Measurements from ENCODE around the gene CDKAL1.

CDKAL1 gene

DNA sequence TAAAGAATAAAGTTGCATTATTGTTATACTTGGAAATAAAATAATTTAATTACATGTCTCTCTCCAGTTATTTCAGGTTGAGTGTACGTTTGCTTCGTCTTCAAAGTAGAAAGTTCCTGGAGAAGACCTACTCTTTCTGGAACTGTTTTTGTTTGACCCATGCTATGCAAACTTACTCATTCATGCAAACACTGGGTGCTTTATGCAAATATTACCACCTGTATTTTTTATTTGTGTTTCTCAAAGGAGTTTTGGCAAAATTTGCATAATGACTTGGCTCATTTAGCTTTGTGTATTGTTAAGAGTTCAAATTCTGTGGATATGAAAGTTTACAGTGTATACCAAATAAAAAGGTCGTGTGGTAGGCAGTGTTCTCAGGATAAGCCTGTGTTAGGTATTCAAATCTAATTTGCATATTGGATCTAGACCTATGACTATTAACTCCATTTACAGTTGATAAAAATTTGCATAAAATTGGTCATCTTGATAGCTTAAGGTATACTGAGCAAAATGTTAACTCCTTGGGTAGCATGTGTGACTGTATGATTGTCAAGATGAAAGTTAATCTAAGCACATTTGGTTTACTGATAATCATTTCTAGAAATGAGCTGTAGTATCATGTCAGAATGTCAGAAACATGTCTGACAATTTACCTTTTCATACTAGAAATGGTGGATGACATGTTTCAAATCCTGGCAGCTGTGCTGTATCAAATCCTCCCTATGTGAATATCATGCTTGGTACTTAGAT, 65.2 kb downstream of the CDKAL1 start:
- Histone ChIP-seq H3K79me2 (ENCODE audit: insufficient read depth, low read length) (peaks cover 9% of the 10 kb centered on the region; the same call in 1 of the 2 replicates), H3K9me3 (ENCODE audit: insufficient read depth, low read length, severe bottlenecking) (peaks cover 6% of the 10 kb centered on the region), H3K36me3 (ENCODE audit: insufficient read depth, low read length) (peaks cover 19% of the 10 kb centered on the region), H3K4me1 (ENCODE audit: insufficient read depth, low read length) (no peaks in the 10 kb centered on the region), H2AFZ (ENCODE audit: low read depth, low read length) (no peak overlapping the region), H3K4me3 (ENCODE audit: low read depth in 1 of 2, low read length in 2 of 2) (no peak overlapping the region), H4K20me1 (ENCODE audit: insufficient read depth, low read length) (no peaks in the 10 kb centered on the region), H3K4me2 (ENCODE audit: insufficient read depth, low read length) (no peak overlapping the region), H3K27ac (ENCODE audit: low read length) (no peak overlapping the region), H3K9ac (ENCODE audit: low read depth, low read length) (no peak overlapping the region), H3K27me3 (ENCODE audit: insufficient read depth, low read length, poor library complexity) (no peaks in the 10 kb centered on the region)
- ATAC-seq (ENCODE audit: insufficient read depth, low read depth): no peak
- DNase-seq: no peak
- TF ChIP-seq, protein P1, sequence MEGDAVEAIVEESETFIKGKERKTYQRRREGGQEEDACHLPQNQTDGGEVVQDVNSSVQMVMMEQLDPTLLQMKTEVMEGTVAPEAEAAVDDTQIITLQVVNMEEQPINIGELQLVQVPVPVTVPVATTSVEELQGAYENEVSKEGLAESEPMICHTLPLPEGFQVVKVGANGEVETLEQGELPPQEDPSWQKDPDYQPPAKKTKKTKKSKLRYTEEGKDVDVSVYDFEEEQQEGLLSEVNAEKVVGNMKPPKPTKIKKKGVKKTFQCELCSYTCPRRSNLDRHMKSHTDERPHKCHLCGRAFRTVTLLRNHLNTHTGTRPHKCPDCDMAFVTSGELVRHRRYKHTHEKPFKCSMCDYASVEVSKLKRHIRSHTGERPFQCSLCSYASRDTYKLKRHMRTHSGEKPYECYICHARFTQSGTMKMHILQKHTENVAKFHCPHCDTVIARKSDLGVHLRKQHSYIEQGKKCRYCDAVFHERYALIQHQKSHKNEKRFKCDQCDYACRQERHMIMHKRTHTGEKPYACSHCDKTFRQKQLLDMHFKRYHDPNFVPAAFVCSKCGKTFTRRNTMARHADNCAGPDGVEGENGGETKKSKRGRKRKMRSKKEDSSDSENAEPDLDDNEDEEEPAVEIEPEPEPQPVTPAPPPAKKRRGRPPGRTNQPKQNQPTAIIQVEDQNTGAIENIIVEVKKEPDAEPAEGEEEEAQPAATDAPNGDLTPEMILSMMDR (IDR thresholded peaks at IDR 0.05; ENCODE audit: borderline replicate concordance, extremely low read depth, low read length, poor library complexity, severe bottlenecking): no peak
- TF ChIP-seq EZH2 (IDR thresholded peaks at IDR 0.05; ENCODE audit: borderline replicate concordance, low read depth, low read length, severe bottlenecking): no peak

DNA sequence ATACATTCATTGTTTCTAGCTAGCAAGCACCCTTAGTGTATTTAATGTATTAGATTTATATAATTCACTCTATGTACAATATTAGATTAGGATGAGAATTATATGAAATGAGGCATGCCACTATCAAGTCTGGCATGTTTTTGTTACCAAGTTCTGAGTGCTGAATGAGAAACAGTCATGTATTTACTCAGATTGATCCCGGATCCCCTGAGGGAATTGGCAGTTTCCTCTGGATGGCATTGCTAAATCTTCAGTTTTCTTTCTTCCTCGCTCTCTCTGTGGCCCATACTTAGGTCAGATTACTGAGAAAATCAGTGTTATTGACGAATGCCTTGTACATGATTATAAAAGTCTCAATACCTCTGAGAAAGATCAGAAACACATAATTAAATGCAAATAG, 66.6 kb downstream of the CDKAL1 start:
- Histone ChIP-seq H3K9ac (ENCODE audit: low read depth, low read length) (no peak overlapping the region), H3K27ac (ENCODE audit: low read length) (no peak overlapping the region)
- TF ChIP-seq, protein P1 (IDR thresholded peaks at IDR 0.05; ENCODE audit: borderline replicate concordance, extremely low read depth, low read length, poor library complexity, severe bottlenecking): no peak
- TF ChIP-seq EZH2 (IDR thresholded peaks at IDR 0.05; ENCODE audit: borderline replicate concordance, low read depth, low read length, severe bottlenecking): no peak

DNA sequence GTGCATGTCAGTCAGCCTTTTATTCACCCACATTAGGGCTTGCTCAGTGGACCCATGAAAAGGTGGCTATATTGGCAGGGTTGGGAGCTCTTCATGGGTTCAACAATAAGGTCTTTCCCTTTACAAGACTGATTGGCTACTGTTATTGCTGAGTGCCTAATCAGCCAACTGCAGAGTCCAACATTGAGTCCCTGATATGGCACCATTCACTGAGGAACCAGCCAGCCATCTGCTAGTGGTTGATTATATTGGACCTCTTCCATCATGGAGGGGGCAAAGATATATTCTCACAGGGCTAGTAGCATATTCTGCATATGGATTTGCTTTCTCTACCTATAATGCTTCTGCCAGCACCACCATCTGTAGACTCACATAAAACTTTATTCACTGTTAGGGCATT, 69.9 kb downstream of the CDKAL1 start:
- H3K9me3 ChIP-seq (ENCODE audit: insufficient read depth, low read length, severe bottlenecking): no peaks in the 10 kb centered on the region
- H3K9ac ChIP-seq (ENCODE audit: low read depth, low read length): no peak overlapping the region
- no peak for DNase-seq
- no peaks in the 10 kb centered on the region for H3K4me1 ChIP-seq (ENCODE audit: insufficient read depth, low read length)
- H3K36me3 ChIP-seq (ENCODE audit: insufficient read depth, low read length): no peaks in the 10 kb centered on the region
- TF ChIP-seq, protein P1 (IDR thresholded peaks at IDR 0.05; ENCODE audit: borderline replicate concordance, extremely low read depth, low read length, poor library complexity, severe bottlenecking): no peak
- TF ChIP-seq EZH2 (IDR thresholded peaks at IDR 0.05; ENCODE audit: borderline replicate concordance, low read depth, low read length, severe bottlenecking): no peak
- no peak overlapping the region for H3K27ac ChIP-seq (ENCODE audit: low read length)
- peaks cover 3% of the 10 kb centered on the region; the same call in 1 of the 2 replicates for H3K79me2 ChIP-seq (ENCODE audit: insufficient read depth, low read length)
- H3K4me2 ChIP-seq (ENCODE audit: insufficient read depth, low read length): no peak overlapping the region
- H4K20me1 ChIP-seq (ENCODE audit: insufficient read depth, low read length): 0 out of 2 replicates have a peak, but pooled peaks cover 3% of the 10 kb centered on the region
- H3K27me3 ChIP-seq (ENCODE audit: insufficient read depth, low read length, poor library complexity): no peaks in the 10 kb centered on the region
- no peak overlapping the region for H3K4me3 ChIP-seq (ENCODE audit: low read depth in 1 of 2, low read length in 2 of 2)
- no peak for ATAC-seq (ENCODE audit: insufficient read depth, low read depth)
- no peak overlapping the region for H2AFZ ChIP-seq (ENCODE audit: low read depth, low read length)

More for the DNA sequence above, 66.6 kb downstream of the CDKAL1 start:
- ATAC-seq (ENCODE audit: insufficient read depth, low read depth): no peak
- Histone ChIP-seq H3K27me3 (ENCODE audit: insufficient read depth, low read length, poor library complexity) (no peaks in the 10 kb centered on the region), H4K20me1 (ENCODE audit: insufficient read depth, low read length) (0 out of 2 replicates have a peak, but pooled peaks cover 3% of the 10 kb centered on the region), H3K36me3 (ENCODE audit: insufficient read depth, low read length) (peaks cover 16% of the 10 kb centered on the region), H3K79me2 (ENCODE audit: insufficient read depth, low read length) (peaks cover 5% of the 10 kb centered on the region; the same call in 1 of the 2 replicates), H2AFZ (ENCODE audit: low read depth, low read length) (no peak overlapping the region), H3K9me3 (ENCODE audit: insufficient read depth, low read length, severe bottlenecking) (peaks cover 2% of the 10 kb centered on the region), H3K4me1 (ENCODE audit: insufficient read depth, low read length) (no peaks in the 10 kb centered on the region), H3K4me2 (ENCODE audit: insufficient read depth, low read length) (no peak overlapping the region), H3K4me3 (ENCODE audit: low read depth in 1 of 2, low read length in 2 of 2) (no peak overlapping the region)
- DNase-seq: no peak

Data from DND-41 (cell line).